Stromal cell of bone marrow (primary cell): Measurements from ENCODE around the gene HOXA3.

Experiments
- DNase-seq: peaks from one replicate; pipeline ENCODE4 v3.0.0-alpha.2; 2012; ENCODE audit warnings: low read depth

The HOXA3 gene

GRCh38 chr7:27177795-27178320 is 25.5 kb upstream of the HOXA3 start:
- DNase-seq: no peak

- DNase-seq: no peak
Observed at GRCh38 chr7:27176962-27177794, 24.8 kb upstream of the HOXA3 start.

GRCh38 chr7:27176524-27176845 is 24.1 kb upstream of the HOXA3 start:
- DNase-seq: no peak

- DNase-seq: no peak
Observed at GRCh38 chr7:27175626-27176523, 23.5 kb upstream of the HOXA3 start.

GRCh38 chr7:27174874-27175625 is 22.7 kb upstream of the HOXA3 start:
- DNase-seq: no peak

- DNase-seq: no peak
Observed at GRCh38 chr7:27173956-27174873, 21.8 kb upstream of the HOXA3 start, which contains the start of gene HOXA10. Gene HOXA10 (minus strand): TSS chr7:27174320. CDS start chr7:27174306, 14 bp downstream.

GRCh38 chr7:27173511-27173955 is 21.1 kb upstream of the HOXA3 start:
- no peak for DNase-seq

- peak; percentile 77 for DNase-seq
Observed at GRCh38 chr7:27172823-27173510, 20.6 kb upstream of the HOXA3 start.

- no peak for DNase-seq
Observed at GRCh38 chr7:27172315-27172774, 20.0 kb upstream of the HOXA3 start.

- no peak for DNase-seq
Observed at GRCh38 chr7:27171637-27172314, 19.4 kb upstream of the HOXA3 start.

- no peak for DNase-seq
Observed at GRCh38 chr7:27171325-27171636, 18.9 kb upstream of the HOXA3 start.

- DNase-seq: no peak
Observed at GRCh38 chr7:27170426-27171324, 18.3 kb upstream of the HOXA3 start.

GRCh38 chr7:27169658-27170425 is 17.5 kb upstream of the HOXA3 start:
- DNase-seq: no peak

GRCh38 chr7:27168265-27168947 is 16.0 kb upstream of the HOXA3 start:
- no peak for DNase-seq

GRCh38 chr7:27167916-27168264 is 15.5 kb upstream of the HOXA3 start:
- DNase-seq: no peak

GRCh38 chr7:27166531-27167505 is 14.4 kb upstream of the HOXA3 start:
- DNase-seq: no peak
